Liver (tissue), 9 donors: ENCODE data around the gene C10orf95. TPM values are rescaled to one million over a fixed set of nuclear protein-coding genes. Genes with fewer than 3 reads are reported as not detected.

ENCODE experiments used
- DNase-seq: peaks from one replicate; pipeline ENCODE4 v3.0.0-alpha.2; 2017; ENCODE audit warnings: low spot score
- H3K27ac ChIP-seq, 2 donors: one replicate each; pipeline ENCODE4 v1.7.0; 2013; ENCODE audit warnings: inconsistent platforms in 2 of 2, low read length in 2 of 2, control low read depth in 1 of 2, low read depth in 1 of 2, mild to moderate bottlenecking in 1 of 2
- H3K27me3 ChIP-seq, 4 donors: one replicate each; pipeline versions ENCODE4 v1.6.1 to v1.7.0; 2013; ENCODE audit warnings: low read length in 3 of 4, inconsistent platforms in 1 of 4, mild to moderate bottlenecking in 1 of 4, moderate library complexity in 1 of 4; ENCODE audit not compliant: control insufficient read depth in 4 of 4, insufficient read depth in 4 of 4
- H3K36me3 ChIP-seq, 4 donors: one replicate each; pipeline versions ENCODE4 v1.6.1 to v1.7.0; 2013; ENCODE audit warnings: low read length in 3 of 4, mild to moderate bottlenecking in 3 of 4, low read depth in 1 of 4, moderate library complexity in 1 of 4; ENCODE audit not compliant: control insufficient read depth in 4 of 4, insufficient read depth in 3 of 4
- H3K4me1 ChIP-seq, 4 donors: one replicate each; pipeline versions ENCODE4 v1.6.1 to v1.7.0; 2013; ENCODE audit warnings: low read length in 3 of 4, mild to moderate bottlenecking in 3 of 4, moderate library complexity in 1 of 4; ENCODE audit not compliant: control insufficient read depth in 4 of 4, insufficient read depth in 4 of 4
- H3K4me3 ChIP-seq, 3 donors: one replicate each; pipeline versions ENCODE4 v1.6.1 to v1.7.0; 2013; ENCODE audit warnings: low read length in 3 of 3, control low read depth in 1 of 3, low read depth in 1 of 3, mild to moderate bottlenecking in 1 of 3
- H3K9ac ChIP-seq, 2 donors: one replicate each; pipeline ENCODE4 v1.7.0; 2013; ENCODE audit warnings: low read length in 2 of 2, mild to moderate bottlenecking in 2 of 2, moderate library complexity in 2 of 2, control low read depth in 1 of 2, low read depth in 1 of 2
- H3K9me3 ChIP-seq, 4 donors: one replicate each; pipeline versions ENCODE4 v1.6.1 to v1.7.0; 2013; ENCODE audit warnings: low read length in 3 of 4; ENCODE audit not compliant: control insufficient read depth in 4 of 4
- EGR1 ChIP-seq, 2 donors: IDR thresholded peaks; 2 replicates each; pipeline ENCODE4 v1.6.1; 2016 to 2018; ENCODE audit warnings: antibody characterized with exemption in 2 of 2, low read depth in 2 of 2
- FOXA1 ChIP-seq: IDR thresholded peaks from 2 replicates; pipeline ENCODE4 v1.6.1; 2016; ENCODE audit warnings: antibody characterized with exemption
- FOXA2 ChIP-seq: IDR thresholded peaks from 2 replicates; pipeline ENCODE4 v1.6.1; 2016; ENCODE audit warnings: antibody characterized with exemption
- GABPA ChIP-seq, 2 donors: IDR thresholded peaks in 1 of 2; conservative IDR thresholded peaks in 1 of 2; 2 replicates each; pipeline ENCODE4 v1.6.1; 2016; ENCODE audit warnings: antibody characterized with exemption in 2 of 2, mild to moderate bottlenecking in 1 of 2, moderate library complexity in 1 of 2
- HNF4A ChIP-seq, 2 donors: conservative IDR thresholded peaks; 2 replicates each; pipeline ENCODE4 v1.6.1; 2016; ENCODE audit warnings: antibody characterized with exemption in 2 of 2, mild to moderate bottlenecking in 2 of 2
- HNF4G ChIP-seq: IDR thresholded peaks from 2 replicates; pipeline ENCODE4 v1.6.1; 2016; ENCODE audit warnings: antibody characterized with exemption
- JUND ChIP-seq, 2 donors: IDR thresholded peaks; 2 replicates each; pipeline ENCODE4 v1.6.1; 2016; ENCODE audit warnings: antibody characterized with exemption in 2 of 2
- NR2F2 ChIP-seq: IDR thresholded peaks from 2 replicates; pipeline ENCODE4 v1.6.1; 2016; ENCODE audit warnings: antibody characterized with exemption
- RAD21 ChIP-seq, 2 donors: IDR thresholded peaks; 2 replicates each; pipeline ENCODE4 v1.6.1; 2016; ENCODE audit warnings: antibody characterized with exemption in 2 of 2, mild to moderate bottlenecking in 2 of 2
- RXRA ChIP-seq, 2 donors: IDR thresholded peaks; 2 replicates each; pipeline ENCODE4 v1.6.1; 2017 to 2018; ENCODE audit warnings: antibody characterized with exemption in 2 of 2, mild to moderate bottlenecking in 1 of 2
- SP1 ChIP-seq: IDR thresholded peaks from 2 replicates; pipeline ENCODE4 v1.6.1; 2018; ENCODE audit warnings: antibody characterized with exemption, mild to moderate bottlenecking
- TAF1 ChIP-seq: conservative IDR thresholded peaks from 2 replicates; pipeline ENCODE4 v1.6.1; 2016; ENCODE audit warnings: antibody characterized with exemption, mild to moderate bottlenecking
- YY1 ChIP-seq: IDR thresholded peaks from 2 replicates; pipeline ENCODE4 v1.6.1; 2016; ENCODE audit warnings: antibody characterized with exemption, mild to moderate bottlenecking
- WGBS: extraction: QIAGEN DNeasy Blood & Tissue Kit; methylation state at CpG from one replicate; pipeline ENCODE4 v1.1.7; 2013; 5-methylcytosine and 5-hydroxymethylcytosine counted together
- polyA plus RNA-seq, 2 donors: library from polyadenylated mRNA; stranded (reverse) in 1 of 2; unstranded in 1 of 2; fragments of 200-250 nt in 1 of 2; fragments of >200 nt in 1 of 2; fragmentation: Nextera tagmentation in 1 of 2; extraction: Ambion mirVana in 1 of 2; gene quantifications; one replicate each; pipeline versions ENCODE4 v1.2.1 to v1.2.3, GENCODE V29; 2013 to 2015
- total RNA-seq, 2 donors: library from RNA; depleted of rRNA; stranded (reverse); fragments of >200 nt; gene quantifications; one replicate each; pipeline ENCODE4 v1.2.3, GENCODE V29; 2014
- TF ChIP-seq, protein P1 (sequence below): IDR thresholded peaks from 2 replicates; pipeline ENCODE4 v1.6.1; 2016; ENCODE audit warnings: antibody characterized with exemption
- TF ChIP-seq, protein P2 (sequence below): fragments of 150-350 bp; IDR thresholded peaks from 2 replicates; pipeline ENCODE4 v1.5.1; 2017; ENCODE audit warnings: improper control_type of control experiment, low read depth, low read length; ENCODE audit not compliant: missing input control
- TF ChIP-seq, protein P3 (sequence below): IDR thresholded peaks from 2 replicates; pipeline ENCODE4 v1.6.1; 2016; ENCODE audit warnings: antibody characterized with exemption
- TF ChIP-seq, protein P4 (sequence below): IDR thresholded peaks from 2 replicates; pipeline ENCODE4 v1.6.1; 2016; ENCODE audit warnings: antibody characterized with exemption
- TF ChIP-seq, protein P5 (sequence below): IDR thresholded peaks from 2 replicates; pipeline ENCODE4 v1.6.1; 2016; ENCODE audit warnings: antibody characterized with exemption, mild to moderate bottlenecking
- donor health status: healthy.
- donor health status: healthy.
- donor health status: healthy.
- donor health status: healthy.
- donor health status: healthy.

C10orf95 gene
- total and polyA plus RNA-seq, 4 donors: 0.09 to 0.24 TPM; not detected in 2

DNA sequence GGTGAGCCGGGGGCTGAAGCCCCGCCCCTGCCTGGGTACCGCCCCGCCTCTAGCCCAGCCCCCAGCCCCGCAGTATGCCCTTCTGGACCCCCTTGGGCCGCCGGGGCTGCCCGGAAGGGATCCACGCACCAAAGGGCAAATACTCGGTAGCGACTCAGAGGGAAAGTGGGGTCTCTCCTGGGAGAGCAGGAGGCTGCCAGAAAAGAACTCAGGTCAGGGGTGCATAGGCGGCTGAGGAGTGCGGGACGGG lies 29.9 kb downstream of the C10orf95 start:
- Histone ChIP-seq H3K9me3 (no peaks in the 10 kb centered on the region), H3K4me3 (peak overlapping the region; percentile 86 to 95 (median 87)), H3K27me3 (no peaks in the 10 kb centered on the region), H3K36me3 (peaks cover 0 to 10% (median 0%) of the 10 kb centered on the region in 4 donors), H3K27ac (peak overlapping the region; percentile 84 to 87), H3K4me1 (peaks cover 12 to 42% (median 30%) of the 10 kb centered on the region in 4 donors), H3K9ac (peak overlapping the region; percentile 26 to 47)
- WGBS: under 1% methylated on average over 14 of the region's 14 CpGs
- DNase-seq: no peak
- TF ChIP-seq HNF4G (no peak), RXRA (IDR thresholded peaks at IDR 0.05) (no peak), JUND (IDR thresholded peaks at IDR 0.05) (no peak), RAD21 (IDR thresholded peaks at IDR 0.05) (no peak)
- TF ChIP-seq, protein P1, sequence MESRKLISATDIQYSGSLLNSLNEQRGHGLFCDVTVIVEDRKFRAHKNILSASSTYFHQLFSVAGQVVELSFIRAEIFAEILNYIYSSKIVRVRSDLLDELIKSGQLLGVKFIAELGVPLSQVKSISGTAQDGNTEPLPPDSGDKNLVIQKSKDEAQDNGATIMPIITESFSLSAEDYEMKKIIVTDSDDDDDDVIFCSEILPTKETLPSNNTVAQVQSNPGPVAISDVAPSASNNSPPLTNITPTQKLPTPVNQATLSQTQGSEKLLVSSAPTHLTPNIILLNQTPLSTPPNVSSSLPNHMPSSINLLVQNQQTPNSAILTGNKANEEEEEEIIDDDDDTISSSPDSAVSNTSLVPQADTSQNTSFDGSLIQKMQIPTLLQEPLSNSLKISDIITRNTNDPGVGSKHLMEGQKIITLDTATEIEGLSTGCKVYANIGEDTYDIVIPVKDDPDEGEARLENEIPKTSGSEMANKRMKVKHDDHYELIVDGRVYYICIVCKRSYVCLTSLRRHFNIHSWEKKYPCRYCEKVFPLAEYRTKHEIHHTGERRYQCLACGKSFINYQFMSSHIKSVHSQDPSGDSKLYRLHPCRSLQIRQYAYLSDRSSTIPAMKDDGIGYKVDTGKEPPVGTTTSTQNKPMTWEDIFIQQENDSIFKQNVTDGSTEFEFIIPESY: no peak
- TF ChIP-seq, protein P2, sequence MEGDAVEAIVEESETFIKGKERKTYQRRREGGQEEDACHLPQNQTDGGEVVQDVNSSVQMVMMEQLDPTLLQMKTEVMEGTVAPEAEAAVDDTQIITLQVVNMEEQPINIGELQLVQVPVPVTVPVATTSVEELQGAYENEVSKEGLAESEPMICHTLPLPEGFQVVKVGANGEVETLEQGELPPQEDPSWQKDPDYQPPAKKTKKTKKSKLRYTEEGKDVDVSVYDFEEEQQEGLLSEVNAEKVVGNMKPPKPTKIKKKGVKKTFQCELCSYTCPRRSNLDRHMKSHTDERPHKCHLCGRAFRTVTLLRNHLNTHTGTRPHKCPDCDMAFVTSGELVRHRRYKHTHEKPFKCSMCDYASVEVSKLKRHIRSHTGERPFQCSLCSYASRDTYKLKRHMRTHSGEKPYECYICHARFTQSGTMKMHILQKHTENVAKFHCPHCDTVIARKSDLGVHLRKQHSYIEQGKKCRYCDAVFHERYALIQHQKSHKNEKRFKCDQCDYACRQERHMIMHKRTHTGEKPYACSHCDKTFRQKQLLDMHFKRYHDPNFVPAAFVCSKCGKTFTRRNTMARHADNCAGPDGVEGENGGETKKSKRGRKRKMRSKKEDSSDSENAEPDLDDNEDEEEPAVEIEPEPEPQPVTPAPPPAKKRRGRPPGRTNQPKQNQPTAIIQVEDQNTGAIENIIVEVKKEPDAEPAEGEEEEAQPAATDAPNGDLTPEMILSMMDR: no peak

DNA sequence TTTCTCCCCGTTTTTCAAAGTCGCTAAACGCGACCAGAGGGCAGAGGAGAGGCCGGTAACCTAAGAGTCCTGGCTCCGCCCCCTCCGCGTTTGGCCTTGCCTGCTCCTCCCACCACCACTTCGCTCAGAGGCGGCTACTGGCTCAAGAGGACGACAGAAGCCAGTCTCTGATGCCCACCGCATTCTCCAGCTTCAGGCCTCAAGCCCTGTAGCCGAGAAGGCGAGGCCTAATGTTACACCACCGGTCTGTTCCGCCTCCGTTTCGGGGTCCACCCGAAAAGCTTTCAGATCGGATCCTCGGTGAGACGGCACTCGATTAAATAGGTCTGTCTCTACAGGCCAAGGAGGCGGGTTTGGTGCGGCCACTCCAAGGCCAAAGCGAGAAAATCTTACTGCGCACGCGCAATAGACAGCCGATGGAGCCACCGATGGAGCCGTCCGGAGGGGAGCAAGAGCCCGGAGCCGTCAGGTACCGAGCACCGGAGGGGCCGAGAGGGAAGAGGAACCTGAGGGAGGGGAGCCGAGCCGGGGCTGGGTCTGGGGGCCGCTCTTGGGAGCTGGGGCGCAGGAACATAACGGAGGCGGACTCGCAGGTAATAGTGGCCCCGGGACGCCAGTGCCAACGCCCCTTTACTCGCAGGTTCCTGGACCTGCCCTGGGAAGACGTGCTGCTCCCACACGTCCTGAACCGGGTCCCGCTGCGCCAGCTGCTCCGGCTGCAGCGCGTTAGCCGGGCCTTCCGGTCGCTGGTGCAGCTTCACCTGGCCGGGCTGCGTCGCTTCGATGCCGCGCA lies 30.4 kb downstream of the C10orf95 start, which contains the start of gene FBXL15:
Gene FBXL15 (plus strand): TSS at position 123 of the 793 bp plus-strand sequence. CDS start 294 bp downstream, at position 417.
- WGBS: under 1% methylated on average over 66 of the region's 66 CpGs
- DNase-seq: peak; percentile 96
- H3K27ac ChIP-seq: peak within 1 kb of the TSS; percentile 84 to 87
- H3K4me1 ChIP-seq: peaks cover 12 to 42% (median 30%) of the 10 kb centered on the region in 4 donors
- peak within 1 kb of the TSS; percentile 47 to 79 for H3K9ac ChIP-seq
- peak; percentile 48 to 59 for TF ChIP-seq HNF4A (conservative IDR thresholded peaks at IDR 0.05)
- peak; percentile 71 to 86 for TF ChIP-seq GABPA (IDR thresholded peaks at IDR 0.05 in 1 of 2, conservative IDR thresholded peaks at IDR 0.05 in 1 of 2)
- peak; percentile 74 for TF ChIP-seq SP1
- TF ChIP-seq, protein P3, sequence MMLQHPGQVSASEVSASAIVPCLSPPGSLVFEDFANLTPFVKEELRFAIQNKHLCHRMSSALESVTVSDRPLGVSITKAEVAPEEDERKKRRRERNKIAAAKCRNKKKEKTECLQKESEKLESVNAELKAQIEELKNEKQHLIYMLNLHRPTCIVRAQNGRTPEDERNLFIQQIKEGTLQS: no peak
- no peak for TF ChIP-seq FOXA2
- peak; percentile 60 to 67 for TF ChIP-seq RXRA (IDR thresholded peaks at IDR 0.05)
- TF ChIP-seq NR2F2: peak; percentile 55
- TF ChIP-seq, protein P2: no peak
- TF ChIP-seq EGR1 (IDR thresholded peaks at IDR 0.05; ENCODE audit: low read depth in 2 of 2): peak in 1 of 2 donors; percentile 53
- TF ChIP-seq, protein P4, sequence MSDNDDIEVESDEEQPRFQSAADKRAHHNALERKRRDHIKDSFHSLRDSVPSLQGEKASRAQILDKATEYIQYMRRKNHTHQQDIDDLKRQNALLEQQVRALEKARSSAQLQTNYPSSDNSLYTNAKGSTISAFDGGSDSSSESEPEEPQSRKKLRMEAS: peak; percentile 81
- TF ChIP-seq JUND (IDR thresholded peaks at IDR 0.05): peak in 1 of 2 donors; percentile 33
- TF ChIP-seq HNF4G: no peak
- peak; percentile 38 to 39 for TF ChIP-seq RAD21 (IDR thresholded peaks at IDR 0.05)
- peak; percentile 95 for TF ChIP-seq YY1
- TF ChIP-seq TAF1: no peak
- TF ChIP-seq FOXA1: no peak
- TF ChIP-seq, protein P5, sequence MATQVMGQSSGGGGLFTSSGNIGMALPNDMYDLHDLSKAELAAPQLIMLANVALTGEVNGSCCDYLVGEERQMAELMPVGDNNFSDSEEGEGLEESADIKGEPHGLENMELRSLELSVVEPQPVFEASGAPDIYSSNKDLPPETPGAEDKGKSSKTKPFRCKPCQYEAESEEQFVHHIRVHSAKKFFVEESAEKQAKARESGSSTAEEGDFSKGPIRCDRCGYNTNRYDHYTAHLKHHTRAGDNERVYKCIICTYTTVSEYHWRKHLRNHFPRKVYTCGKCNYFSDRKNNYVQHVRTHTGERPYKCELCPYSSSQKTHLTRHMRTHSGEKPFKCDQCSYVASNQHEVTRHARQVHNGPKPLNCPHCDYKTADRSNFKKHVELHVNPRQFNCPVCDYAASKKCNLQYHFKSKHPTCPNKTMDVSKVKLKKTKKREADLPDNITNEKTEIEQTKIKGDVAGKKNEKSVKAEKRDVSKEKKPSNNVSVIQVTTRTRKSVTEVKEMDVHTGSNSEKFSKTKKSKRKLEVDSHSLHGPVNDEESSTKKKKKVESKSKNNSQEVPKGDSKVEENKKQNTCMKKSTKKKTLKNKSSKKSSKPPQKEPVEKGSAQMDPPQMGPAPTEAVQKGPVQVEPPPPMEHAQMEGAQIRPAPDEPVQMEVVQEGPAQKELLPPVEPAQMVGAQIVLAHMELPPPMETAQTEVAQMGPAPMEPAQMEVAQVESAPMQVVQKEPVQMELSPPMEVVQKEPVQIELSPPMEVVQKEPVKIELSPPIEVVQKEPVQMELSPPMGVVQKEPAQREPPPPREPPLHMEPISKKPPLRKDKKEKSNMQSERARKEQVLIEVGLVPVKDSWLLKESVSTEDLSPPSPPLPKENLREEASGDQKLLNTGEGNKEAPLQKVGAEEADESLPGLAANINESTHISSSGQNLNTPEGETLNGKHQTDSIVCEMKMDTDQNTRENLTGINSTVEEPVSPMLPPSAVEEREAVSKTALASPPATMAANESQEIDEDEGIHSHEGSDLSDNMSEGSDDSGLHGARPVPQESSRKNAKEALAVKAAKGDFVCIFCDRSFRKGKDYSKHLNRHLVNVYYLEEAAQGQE: peak; percentile 94
- no peaks in the 10 kb centered on the region for H3K9me3 ChIP-seq
- peak within 1 kb of the TSS; percentile 86 to 95 (median 87) for H3K4me3 ChIP-seq
- H3K36me3 ChIP-seq: peaks cover 0 to 10% (median 0%) of the 10 kb centered on the region in 4 donors
- no peaks in the 10 kb centered on the region for H3K27me3 ChIP-seq
